ENCODE measurements around the gene THRB. TPM values are rescaled to one million over a fixed set of nuclear protein-coding genes. Genes with fewer than 3 reads are reported as not detected.
"Not testable (repeated sequence)": the region's sequence is repeated elsewhere in the genome, so short reads cannot be mapped to it uniquely, and the experiment has no call there.

The THRB gene
- total RNA-seq, 1 donor from 2014 or later: 0.31 TPM

DNA sequence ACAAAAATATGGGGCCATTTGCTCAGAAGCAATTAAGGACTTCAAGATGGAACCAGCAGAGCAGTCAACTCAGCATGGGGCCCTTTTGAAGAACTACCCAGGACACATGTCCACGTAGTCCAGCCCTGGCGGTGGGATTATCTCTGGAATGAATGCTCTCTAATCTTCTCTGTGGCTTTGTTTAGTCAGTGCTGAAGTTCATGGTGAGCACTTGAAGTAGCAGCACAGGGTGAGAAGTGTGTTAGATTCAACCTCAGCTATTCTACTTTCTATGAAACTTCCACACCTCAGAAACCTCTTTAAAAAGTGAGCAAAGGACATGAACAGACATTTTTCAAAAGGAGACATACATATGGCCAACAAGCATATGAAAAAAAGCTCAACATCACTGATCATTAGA lies 74.4 kb downstream of the THRB start:
- no peaks in the 10 kb centered on the region for H3K27me3 Mint-ChIP-seq
- no peak for ATAC-seq (ENCODE audit: low read depth)
- H3K4me3 Mint-ChIP-seq: no peak overlapping the region
- no peak overlapping the region for H3K27ac Mint-ChIP-seq
- no peaks in the 10 kb centered on the region for H3K4me1 Mint-ChIP-seq
- no peak for TF ChIP-seq CTCF (IDR thresholded peaks at IDR 0.05)
- no peaks in the 10 kb centered on the region for H3K36me3 Mint-ChIP-seq (ENCODE audit: low read depth)
- H3K9me3 Mint-ChIP-seq: no peaks in the 10 kb centered on the region
- intact Hi-C loops (cut with micrococcal nuclease): no loop called here
- no peak for DNase-seq
- POLR2A ChIA-PET: no interaction called here
- CTCF ChIA-PET: no interaction called here

GRCh38 chr3:24419067-24419791 lies 75.4 kb downstream of the THRB start:
- H3K27ac Mint-ChIP-seq: no peak overlapping the region
- no peaks in the 10 kb centered on the region for H3K9me3 Mint-ChIP-seq
- no peak for TF ChIP-seq CTCF (IDR thresholded peaks at IDR 0.05)
- ChIA-PET CTCF (interaction anchor here (1.2 kb wide), 1 partner anchor 8 kb away, joined by 3 read pairs; no protein-coding TSS in a partner anchor), POLR2A (no interaction called here)
- no peaks in the 10 kb centered on the region for H3K27me3 Mint-ChIP-seq
- no peaks in the 10 kb centered on the region for H3K36me3 Mint-ChIP-seq (ENCODE audit: low read depth)
- H3K4me1 Mint-ChIP-seq: no peaks in the 10 kb centered on the region
- no peak overlapping the region for H3K4me3 Mint-ChIP-seq
- DNase-seq (no peak), ATAC-seq (ENCODE audit: low read depth) (no peak)
- intact Hi-C loops (cut with micrococcal nuclease): no loop called here

DNA sequence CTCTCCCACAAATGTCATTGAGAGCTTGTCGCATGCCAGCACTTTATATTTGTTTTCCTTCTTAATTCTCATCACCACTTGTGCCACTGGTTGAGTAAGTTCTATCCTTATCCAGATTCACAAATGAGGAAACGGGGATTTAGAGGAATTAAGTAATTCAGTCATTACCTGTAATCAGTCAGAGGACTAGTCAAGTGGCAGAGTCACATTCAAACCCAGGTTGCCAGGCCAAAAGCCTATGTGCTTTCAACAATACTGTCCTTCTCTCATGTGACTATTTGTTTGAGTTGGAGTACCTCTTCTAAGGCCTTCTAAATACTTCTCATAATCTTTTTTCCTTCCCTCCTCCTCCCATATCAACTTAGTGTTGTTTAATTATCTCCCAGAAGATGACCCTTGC lies 76.9 kb downstream of the THRB start:
- ChIA-PET CTCF (no interaction called here), POLR2A (no interaction called here)
- no peaks in the 10 kb centered on the region for H3K36me3 Mint-ChIP-seq (ENCODE audit: low read depth)
- H3K4me1 Mint-ChIP-seq: no peaks in the 10 kb centered on the region
- H3K9me3 Mint-ChIP-seq: peaks cover 4% of the 10 kb centered on the region
- ATAC-seq (ENCODE audit: low read depth) (no peak), DNase-seq (no peak)
- no peaks in the 10 kb centered on the region for H3K27me3 Mint-ChIP-seq
- no peak for TF ChIP-seq CTCF (IDR thresholded peaks at IDR 0.05)
- intact Hi-C loops (cut with micrococcal nuclease): no loop called here
- no peak overlapping the region for H3K27ac Mint-ChIP-seq
- H3K4me3 Mint-ChIP-seq: no peak overlapping the region

GRCh38 chr3:24416224-24416623 lies 78.4 kb downstream of the THRB start:
- Mint-ChIP-seq H3K27me3 (no peaks in the 10 kb centered on the region), H3K4me3 (no peak overlapping the region), H3K27ac (no peak overlapping the region), H3K9me3 (peaks cover 4% of the 10 kb centered on the region), H3K4me1 (no peaks in the 10 kb centered on the region), H3K36me3 (ENCODE audit: low read depth) (no peaks in the 10 kb centered on the region)
- no peak for ATAC-seq (ENCODE audit: low read depth)
- ChIA-PET CTCF (no interaction called here), POLR2A (no interaction called here)
- TF ChIP-seq CTCF (IDR thresholded peaks at IDR 0.05): no peak
- intact Hi-C loops (cut with micrococcal nuclease): no loop called here
- no peak for DNase-seq

DNA sequence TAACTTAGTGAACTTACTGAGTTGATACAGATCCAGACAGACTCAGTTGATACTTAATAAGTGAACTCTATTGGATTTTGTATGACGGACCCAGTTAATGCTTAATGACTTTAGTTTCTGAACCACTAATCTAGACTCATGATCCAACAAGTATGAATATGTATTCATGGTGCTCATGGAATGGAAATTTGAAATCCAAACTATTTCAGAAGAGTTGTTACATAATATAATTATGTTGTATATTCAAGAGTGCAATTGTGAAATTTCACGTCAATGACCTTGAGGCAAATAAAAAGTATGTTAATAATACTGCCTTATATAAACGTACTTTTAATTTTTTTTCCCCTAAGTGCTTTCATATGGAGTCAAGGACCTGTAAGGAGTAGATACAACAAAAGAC lies 78.8 kb downstream of the THRB start:
- intact Hi-C loops (cut with micrococcal nuclease): no loop called here
- H3K27me3 Mint-ChIP-seq: no peaks in the 10 kb centered on the region
- H3K4me1 Mint-ChIP-seq: no peaks in the 10 kb centered on the region
- H3K4me3 Mint-ChIP-seq: no peak overlapping the region
- no peak for DNase-seq
- peaks cover 4% of the 10 kb centered on the region for H3K9me3 Mint-ChIP-seq
- no peak for ATAC-seq (ENCODE audit: low read depth)
- no peak for TF ChIP-seq CTCF (IDR thresholded peaks at IDR 0.05)
- POLR2A ChIA-PET: no interaction called here
- CTCF ChIA-PET: no interaction called here
- no peak overlapping the region for H3K27ac Mint-ChIP-seq
- no peaks in the 10 kb centered on the region for H3K36me3 Mint-ChIP-seq (ENCODE audit: low read depth)

DNA sequence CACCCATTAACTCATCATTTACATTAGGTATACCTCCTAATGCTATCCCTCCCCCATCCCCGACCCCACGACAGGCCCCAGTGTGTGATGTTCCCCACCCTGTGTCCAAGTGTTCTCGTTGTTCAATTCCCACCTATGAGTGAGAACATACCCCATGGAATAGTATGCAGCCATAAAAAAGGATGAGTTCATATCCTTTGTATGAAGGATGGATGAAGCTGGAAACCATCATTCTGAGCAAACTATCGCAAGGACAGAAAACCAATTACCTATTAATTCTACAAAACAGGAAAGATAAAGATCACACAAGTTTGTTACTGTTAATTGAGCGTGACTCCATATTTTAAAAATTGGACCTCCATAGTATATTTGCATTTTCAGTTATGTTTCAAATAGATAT lies 81.0 kb downstream of the THRB start:
- H3K4me1 Mint-ChIP-seq; H3K4me3 Mint-ChIP-seq; H3K27ac Mint-ChIP-seq; POLR2A ChIA-PET; CTCF ChIA-PET; DNase-seq; H3K27me3 Mint-ChIP-seq; H3K9me3 Mint-ChIP-seq; ATAC-seq (ENCODE audit: low read depth); H3K36me3 Mint-ChIP-seq (ENCODE audit: low read depth); intact Hi-C loops (cut with micrococcal nuclease): not testable (repeated sequence)
